Stimulated activated CD4-positive, alpha-beta T cell treated with anti-CD3 and anti-CD28 coated beads, TNF-alpha, amount 100 ng/mL, for 1 hour (primary cell): ENCODE measurements around the gene VPS8.
"Not testable (repeated sequence)": the region's sequence is repeated elsewhere in the genome, so short reads cannot be mapped to it uniquely, and the experiment has no call there.

ENCODE experiments used
- DNase-seq, 3 donors: peaks; one replicate each; pipeline ENCODE4 v3.0.0-alpha.2; 2020; ENCODE audit warnings: low read depth in 3 of 3, low spot score in 1 of 3

Gene VPS8

DNA sequence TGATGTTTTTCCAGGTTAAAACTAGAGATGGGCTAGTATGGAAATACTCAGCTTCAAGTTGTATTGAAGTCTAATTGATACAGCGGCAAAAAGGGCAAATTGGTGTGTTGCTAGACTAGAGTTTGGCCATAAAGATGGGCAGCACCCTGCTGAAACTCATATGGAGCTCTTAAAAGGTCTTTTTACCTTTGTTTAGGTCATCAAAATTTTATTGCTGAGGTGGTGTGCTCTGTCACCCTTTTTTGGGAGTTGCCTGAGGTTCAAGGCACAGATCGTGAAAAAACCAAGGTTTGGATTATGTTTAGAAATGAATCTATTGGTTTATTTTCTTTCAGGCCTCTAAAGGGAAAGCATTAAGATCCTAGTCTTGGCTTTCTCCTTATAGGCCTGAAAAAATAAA is 38.2 kb downstream of the VPS8 start:
- no peak for DNase-seq

GRCh38 chr3:184857099-184857498 is 45.1 kb downstream of the VPS8 start:
- no peak for DNase-seq

- DNase-seq = no peak
These were observed 52.0 kb downstream of the VPS8 start for GRCh38 chr3:184864000-184864399.

GRCh38 chr3:184868477-184868876 is 56.5 kb downstream of the VPS8 start:
- DNase-seq = no peak

- DNase-seq = no peak
These were observed 60.2 kb downstream of the VPS8 start for GRCh38 chr3:184872200-184872599.

- DNase-seq = no peak
These were observed 61.2 kb downstream of the VPS8 start for GRCh38 chr3:184873141-184873540.

GRCh38 chr3:184874709-184875644 is 63.0 kb downstream of the VPS8 start:
- no peak for DNase-seq

DNA sequence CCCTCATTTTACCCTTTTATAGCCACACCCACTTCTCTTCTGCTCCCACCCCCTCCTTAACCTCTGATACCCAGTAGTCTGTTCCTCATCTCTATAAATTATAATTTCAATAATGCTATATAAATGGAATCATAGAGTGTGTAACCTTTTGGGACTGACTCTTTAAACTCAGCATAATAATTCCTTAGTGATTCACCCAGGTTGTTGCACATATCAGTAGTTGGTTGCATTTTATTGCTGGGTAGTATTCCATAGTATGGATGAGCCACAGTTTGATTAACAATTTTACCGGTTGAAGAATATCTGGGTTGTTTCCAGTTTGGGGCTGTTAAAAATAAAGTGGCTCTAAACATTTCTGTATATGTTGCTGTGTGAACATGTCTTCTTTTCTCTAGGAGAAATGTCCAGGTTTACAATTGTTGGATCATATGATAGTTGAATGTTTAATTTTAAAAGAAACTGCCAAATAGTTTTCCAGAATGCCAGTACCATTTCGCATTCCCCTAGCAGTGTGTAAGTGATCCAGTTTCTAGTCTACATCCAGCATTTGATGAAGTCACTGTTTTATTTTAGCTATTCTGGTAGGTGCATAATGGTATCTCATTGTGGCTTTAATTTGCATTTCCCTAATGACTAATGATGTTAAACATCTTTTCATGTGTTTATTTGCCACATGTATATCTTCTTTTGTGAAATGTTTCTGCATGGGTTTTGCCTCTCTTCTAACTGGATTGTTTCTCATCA is 68.5 kb downstream of the VPS8 start:
- DNase-seq = no peak

- no peak for DNase-seq
These were observed 72.5 kb downstream of the VPS8 start for GRCh38 chr3:184884359-184885017.

- no peak for DNase-seq
These were observed 73.1 kb downstream of the VPS8 start for GRCh38 chr3:184885112-184885511.

GRCh38 chr3:184887574-184887973 is 75.6 kb downstream of the VPS8 start:
- no peak for DNase-seq

- DNase-seq = no peak
These were observed 77.4 kb downstream of the VPS8 start for GRCh38 chr3:184889312-184889904.

DNA sequence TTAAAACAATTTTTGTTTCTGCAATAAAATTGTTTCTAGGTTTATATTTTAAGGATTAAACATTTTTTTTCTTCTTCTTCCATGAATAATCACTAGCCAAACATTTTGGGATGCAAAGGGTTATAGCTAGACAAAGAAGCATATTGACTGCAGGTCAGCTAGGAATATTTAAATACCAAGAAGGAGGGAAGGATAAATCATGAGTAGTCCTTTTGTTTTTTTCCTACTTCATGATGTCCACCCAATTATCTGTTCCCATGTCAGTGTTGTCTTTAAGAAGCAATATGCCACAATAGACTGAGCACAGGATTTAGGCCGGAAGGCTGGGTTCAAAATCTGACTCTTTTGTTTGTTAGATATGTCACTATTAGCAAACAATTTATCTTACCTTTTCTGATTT is 82.1 kb downstream of the VPS8 start:
- no peak for DNase-seq

DNA sequence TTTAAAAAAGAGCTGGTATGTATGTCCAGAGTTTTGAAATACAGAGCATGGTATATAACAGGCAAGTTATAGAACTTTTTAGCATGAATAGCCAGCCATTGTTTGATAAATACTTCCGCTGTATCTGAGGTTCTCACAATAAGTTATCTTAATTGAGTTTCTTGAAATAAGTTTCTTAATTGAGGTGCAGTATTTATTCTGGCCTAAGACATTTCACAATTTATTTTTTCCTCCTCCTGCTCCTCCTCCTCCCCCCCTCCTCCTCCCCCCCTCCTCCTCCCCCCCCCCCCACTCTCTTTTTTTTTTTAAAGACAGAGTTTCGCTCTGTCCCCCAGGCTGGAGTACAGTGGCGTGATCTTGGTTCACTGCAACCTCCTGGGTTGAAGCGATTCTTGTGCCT is 83.4 kb downstream of the VPS8 start:
- no peak for DNase-seq

DNA sequence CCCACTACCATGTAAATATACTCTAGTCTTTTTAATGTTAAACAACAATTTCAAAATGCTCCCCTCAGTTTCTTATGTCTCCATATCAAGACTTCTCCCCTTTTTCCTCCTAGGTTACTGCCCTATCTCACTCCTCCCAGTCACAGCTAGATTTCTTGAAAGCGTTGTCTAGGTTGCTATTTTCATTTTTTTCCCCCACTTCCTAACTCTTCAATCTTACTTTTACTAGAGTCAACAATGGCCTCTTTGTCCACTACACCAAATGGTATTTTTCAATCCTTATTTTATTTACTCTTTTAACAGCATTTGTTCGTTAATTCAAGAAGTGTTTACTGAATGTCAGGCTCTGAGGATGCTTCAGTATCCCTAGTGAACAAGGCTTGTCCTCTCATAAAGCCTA is 84.4 kb downstream of the VPS8 start:
- DNase-seq = no peak

DNA sequence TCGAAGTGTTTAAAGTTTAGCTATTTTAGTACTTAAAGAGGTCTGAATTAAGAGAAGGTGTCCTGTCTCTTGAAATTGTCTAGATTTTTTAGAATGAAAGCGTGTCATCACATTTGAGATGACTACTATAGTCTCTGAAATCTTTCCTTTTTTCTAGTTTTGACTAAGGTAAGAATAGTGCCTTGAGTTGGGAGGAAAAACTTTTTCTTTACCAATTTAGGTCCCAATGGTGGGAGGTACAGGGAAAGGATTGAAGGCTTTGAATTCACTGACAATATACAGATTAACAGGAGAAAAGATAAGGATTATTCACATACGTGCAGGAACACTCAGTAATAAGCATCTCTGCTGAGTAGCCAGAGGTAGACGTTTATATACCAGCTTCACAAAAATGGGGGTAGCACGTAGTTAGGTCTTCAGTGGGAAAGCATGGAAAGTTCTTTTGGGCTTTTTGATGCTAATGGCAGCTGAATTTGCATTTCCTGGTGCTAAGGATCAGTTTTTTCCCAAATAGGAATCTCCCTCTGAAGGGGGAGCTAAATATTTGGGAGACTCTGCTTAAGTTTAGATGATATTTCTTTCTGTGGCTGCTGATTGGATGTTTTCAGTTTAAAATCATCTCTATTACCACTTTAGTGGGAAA is 88.1 kb downstream of the VPS8 start:
- DNase-seq = no peak

DNA sequence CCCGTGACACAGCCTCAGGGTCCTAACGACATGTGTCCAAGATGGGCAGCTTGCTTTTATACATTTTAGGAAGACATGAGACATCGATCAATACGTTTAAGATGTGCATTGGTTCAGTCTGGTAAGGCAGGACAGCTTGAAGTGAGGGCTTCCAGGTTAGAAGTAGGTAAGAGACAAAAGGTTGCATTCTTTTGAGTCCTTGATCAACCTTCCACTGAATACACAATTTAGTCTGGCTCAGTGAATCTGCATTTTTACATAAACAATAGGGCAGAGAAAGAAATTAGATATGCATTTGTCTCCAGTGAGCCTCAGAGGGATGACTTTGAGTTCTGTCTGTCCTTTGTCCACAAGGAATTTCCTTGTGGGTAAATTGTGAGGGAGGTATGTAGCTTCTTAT is 95.1 kb downstream of the VPS8 start:
- not testable (repeated sequence) for DNase-seq

GRCh38 chr3:184907681-184908649 is 96.0 kb downstream of the VPS8 start:
- DNase-seq = no peak

- DNase-seq = no peak
These were observed 96.9 kb downstream of the VPS8 start for GRCh38 chr3:184908859-184909258.

DNA sequence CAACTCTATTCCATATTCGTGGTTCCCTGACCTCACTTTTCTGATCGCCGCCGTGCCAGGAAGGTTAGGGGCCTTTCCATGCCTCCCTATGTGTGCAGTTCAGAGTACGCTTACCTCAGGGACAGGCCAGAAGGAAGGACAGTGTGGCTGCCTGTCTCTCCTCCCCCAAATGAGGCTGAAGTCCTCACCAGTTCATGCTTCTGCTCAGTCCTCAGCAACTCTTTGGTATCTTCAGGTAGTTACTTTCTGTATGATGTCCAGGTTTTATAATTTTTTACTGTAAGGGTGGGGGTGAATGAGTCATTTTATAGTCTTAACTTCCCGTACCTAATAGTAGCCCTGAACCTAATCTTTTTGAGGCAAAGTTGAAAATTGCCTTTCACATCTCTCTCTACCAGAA is 98.7 kb downstream of the VPS8 start:
- DNase-seq = no peak
